HG02798 (cell line): ENCODE results near the gene CEACAM20.
A peak's percentile ranks its signal among the peaks of the same experiment; 100 is the strongest.
"Not testable (repeated sequence)": the region's sequence is repeated elsewhere in the genome, so short reads cannot be mapped to it uniquely, and the experiment has no call there.

ENCODE experiments used
- ATAC-seq: cut with Tn5 transposase; IDR thresholded peaks from one replicate; pipeline ENCODE4 v1.9.1; 2021; ENCODE audit warnings: mild to moderate bottlenecking; ENCODE audit not compliant: unreplicated experiment, poor library complexity

CEACAM20 gene

GRCh38 chr19:44550976-44551375 lies 21.5 kb upstream of the CEACAM20 start:
- ATAC-seq = not testable (repeated sequence)

- no peak for ATAC-seq
These were observed 20.0 kb upstream of the CEACAM20 start for GRCh38 chr19:44549507-44549906.

GRCh38 chr19:44548736-44549135 lies 19.3 kb upstream of the CEACAM20 start:
- ATAC-seq = no peak

- ATAC-seq = no peak
These were observed 14.6 kb upstream of the CEACAM20 start for GRCh38 chr19:44544031-44544430.

- ATAC-seq = no peak
These were observed 13.2 kb upstream of the CEACAM20 start for GRCh38 chr19:44542671-44543070.

- no peak for ATAC-seq
These were observed 11.3 kb upstream of the CEACAM20 start for GRCh38 chr19:44540736-44541135.

GRCh38 chr19:44539991-44540390 lies 10.5 kb upstream of the CEACAM20 start:
- ATAC-seq = no peak

- no peak for ATAC-seq
These were observed 9.9 kb upstream of the CEACAM20 start for GRCh38 chr19:44539236-44539826.

GRCh38 chr19:44535361-44535760 lies 5.9 kb upstream of the CEACAM20 start:
- ATAC-seq = not testable (repeated sequence)

GRCh38 chr19:44532819-44533218 lies 3.3 kb upstream of the CEACAM20 start:
- ATAC-seq = no peak

- no peak for ATAC-seq
These were observed 1.3 kb upstream of the CEACAM20 start for GRCh38 chr19:44530777-44531176.

GRCh38 chr19:44527554-44527953 lies 1.9 kb downstream of the CEACAM20 start:
- no peak for ATAC-seq

- no peak for ATAC-seq
These were observed 3.6 kb downstream of the CEACAM20 start for GRCh38 chr19:44525721-44526430.

GRCh38 chr19:44521370-44521769 lies 8.1 kb downstream of the CEACAM20 start:
- ATAC-seq = no peak

GRCh38 chr19:44517146-44517545 lies 12.3 kb downstream of the CEACAM20 start:
- no peak for ATAC-seq

- ATAC-seq = no peak
These were observed 13.6 kb downstream of the CEACAM20 start for GRCh38 chr19:44515907-44516306.

- no peak for ATAC-seq
These were observed 14.4 kb downstream of the CEACAM20 start for GRCh38 chr19:44515031-44515430.

- ATAC-seq = no peak
These were observed 16.9 kb downstream of the CEACAM20 start for GRCh38 chr19:44512326-44513298.

- no peak for ATAC-seq
These were observed 20.0 kb downstream of the CEACAM20 start for GRCh38 chr19:44509478-44509877.

GRCh38 chr19:44499962-44500949 lies 29.2 kb downstream of the CEACAM20 start, which contains the start of gene ZNF180:
Gene ZNF180 (minus strand): TSS chr19:44500522. CDS start chr19:44497334, 3,188 bp downstream.
- ATAC-seq = peak; percentile 92
